Left lung (tissue), 10 donors: ENCODE measurements around the gene ADAM23. TPM values are rescaled to one million over a fixed set of nuclear protein-coding genes. Genes with fewer than 3 reads are reported as not detected.

Experiments
- ATAC-seq: fragments of 200-7000 bp; cut with Tn5 transposase; one replicate; pipeline ENCODE4 v1.9.1; 2020; ENCODE audit warnings: moderate library complexity
- DNase-seq, 4 donors: peaks; one replicate each; pipeline ENCODE4 v3.0.0-alpha.2; 2013 to 2020
- H3K27ac ChIP-seq, 2 donors: fragments of 200-600 bp; sonication (generic) in 1 of 2; one replicate each; pipeline versions ENCODE4 v1.5.0 to v1.8.0; 2020 to 2021
- H3K27me3 ChIP-seq, 2 donors: fragments of 200-600 bp; sonication (generic) in 1 of 2; one replicate each; pipeline versions ENCODE4 v1.5.0 to v1.8.0; 2020 to 2021
- H3K36me3 ChIP-seq, 2 donors: fragments of 200-600 bp; sonication (generic) in 1 of 2; one replicate each; pipeline versions ENCODE4 v1.5.0 to v1.8.0; 2020 to 2021
- H3K4me1 ChIP-seq, 2 donors: fragments of 200-600 bp; one replicate each; pipeline ENCODE4 v1.8.0; 2021
- H3K4me3 ChIP-seq, 2 donors: fragments of 200-600 bp; sonication (generic) in 1 of 2; one replicate each; pipeline versions ENCODE4 v1.5.0 to v1.8.0; 2020 to 2021; ENCODE audit warnings: mild to moderate bottlenecking in 1 of 2
- H3K9me3 ChIP-seq, 2 donors: fragments of 200-600 bp; sonication (generic) in 1 of 2; one replicate each; pipeline versions ENCODE4 v1.5.0 to v1.8.0; 2020 to 2021
- CTCF ChIP-seq, 2 donors: fragments of 200-600 bp; sonication (generic) in 1 of 2; IDR thresholded peaks; one replicate each; pipeline versions ENCODE4 v1.5.0 to v1.8.0; 2021; ENCODE audit warnings: antibody characterized with exemption in 2 of 2
- intact Hi-C, 2 donors: fragments of 100-400 bp; cut with DNase I; formaldehyde crosslinking; loops; one replicate each; pipeline versions ENCODE4 v1.11.2 to v1.14.2; 2022
- polyA plus RNA-seq, 6 donors: library from polyadenylated mRNA; unstranded; fragments of 120-200 nt; gene quantifications; one replicate each; pipeline ENCODE4 v1.2.1, GENCODE V29; 2013; ENCODE audit not compliant: insufficient read length in 6 of 6
- total RNA-seq, 2 donors: library from RNA; stranded (reverse); fragmentation: NEBNext Ultra II Directional; extraction: Animal tissue kit (Norgen Biotek cat#: 25700); gene quantifications; one replicate each; pipeline ENCODE4 v1.2.1, GENCODE V29; 2021
- donor health status: DM: no; HTN: yes; CAD: no.
- donor health status: DM: no; HTN: no; CAD: no.

ADAM23 gene
- total and polyA plus RNA-seq, 8 donors = 2.2 to 7.9 (median 5.3) TPM

DNA sequence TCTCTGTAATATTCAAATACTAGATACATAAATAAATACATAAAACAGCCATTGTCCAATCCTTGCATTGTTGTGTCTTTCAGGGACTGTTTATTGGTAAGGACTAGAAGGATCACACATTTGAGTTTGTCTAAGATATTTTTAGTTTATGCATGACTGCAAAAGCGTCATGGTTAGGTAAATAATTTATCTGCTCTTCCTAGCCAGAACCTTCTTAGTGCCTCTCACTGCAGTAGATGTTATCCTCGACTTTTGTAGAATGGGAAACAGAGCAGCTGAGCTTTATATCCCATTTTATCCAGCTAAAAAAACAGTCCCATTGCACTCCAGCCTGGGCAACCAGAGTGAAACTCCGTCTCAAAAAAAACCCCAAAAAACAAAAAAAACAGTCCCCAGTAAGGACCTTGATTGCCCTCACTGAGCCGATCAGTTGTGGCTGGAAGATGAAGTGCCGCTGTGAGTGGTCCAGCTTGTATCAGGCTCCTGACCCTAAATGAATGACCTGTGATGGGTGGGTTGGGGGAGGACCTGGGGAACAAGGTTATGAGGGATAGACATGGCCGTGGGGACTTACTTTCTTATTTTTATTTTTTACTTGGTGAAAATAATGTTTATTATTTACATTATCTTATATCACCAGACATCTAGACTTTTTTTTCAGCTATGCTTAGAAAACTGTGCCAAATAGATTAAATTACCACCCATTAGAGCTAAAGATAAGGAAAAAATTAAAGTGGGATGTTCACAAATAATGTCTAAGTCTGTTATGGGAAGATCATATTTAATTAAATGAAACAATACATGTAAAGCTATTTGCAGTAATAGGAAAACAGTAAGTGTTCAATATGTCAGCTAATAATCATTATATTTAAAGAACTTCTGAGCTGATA lies 10.9 kb upstream of the ADAM23 start:
- intact Hi-C loops = no loop called here
- no peak overlapping the region for H3K4me3 ChIP-seq
- ATAC-seq (no peak), DNase-seq (no peak)
- H3K9me3 ChIP-seq = no peaks in the 10 kb centered on the region
- H3K27ac ChIP-seq = no peak overlapping the region
- peaks cover 0 to 14% of the 10 kb centered on the region in 2 donors for H3K27me3 ChIP-seq
- no peaks in the 10 kb centered on the region for H3K4me1 ChIP-seq
- H3K36me3 ChIP-seq = no peaks in the 10 kb centered on the region
- TF ChIP-seq CTCF (IDR thresholded peaks at IDR 0.05) = no peak

DNA sequence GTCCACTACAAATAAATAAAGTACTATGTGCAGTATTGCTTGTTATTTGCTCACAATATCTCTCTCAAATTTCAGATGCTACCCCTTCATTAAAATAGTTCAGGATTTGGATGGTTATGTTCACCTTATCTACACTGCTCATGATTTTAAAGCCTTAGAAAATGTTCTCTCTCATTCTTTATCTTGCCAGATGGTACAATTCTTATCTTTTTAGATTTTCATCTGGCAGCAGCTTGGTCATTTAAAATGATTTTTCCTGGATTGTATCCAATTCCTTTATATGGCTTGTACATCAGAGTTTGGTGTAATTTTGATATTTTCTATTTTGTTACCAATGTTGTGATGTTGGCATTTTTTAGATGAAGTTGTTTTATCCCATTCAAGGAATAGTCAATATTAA lies 10.1 kb upstream of the ADAM23 start:
- ATAC-seq (no peak), DNase-seq (no peak)
- Histone ChIP-seq H3K36me3 (no peaks in the 10 kb centered on the region), H3K27me3 (peaks cover 0 to 21% of the 10 kb centered on the region in 2 donors), H3K4me1 (no peaks in the 10 kb centered on the region), H3K4me3 (no peak overlapping the region), H3K9me3 (no peaks in the 10 kb centered on the region), H3K27ac (no peak overlapping the region)
- intact Hi-C loops = no loop called here
- TF ChIP-seq CTCF (IDR thresholded peaks at IDR 0.05) = no peak

- intact Hi-C loops = no loop called here
- no peaks in the 10 kb centered on the region for H3K9me3 ChIP-seq
- no peaks in the 10 kb centered on the region for H3K36me3 ChIP-seq
- peaks cover 0 to 26% of the 10 kb centered on the region in 2 donors for H3K27me3 ChIP-seq
- TF ChIP-seq CTCF (IDR thresholded peaks at IDR 0.05) = no peak
- H3K27ac ChIP-seq = no peak overlapping the region
- ATAC-seq (no peak), DNase-seq (no peak)
- H3K4me3 ChIP-seq = no peak overlapping the region
- no peaks in the 10 kb centered on the region for H3K4me1 ChIP-seq
Observed at GRCh38 chr2:206433686-206434085, 9.6 kb upstream of the ADAM23 start.

- H3K36me3 ChIP-seq = no peaks in the 10 kb centered on the region
- intact Hi-C loops = no loop called here
- no peaks in the 10 kb centered on the region for H3K4me1 ChIP-seq
- TF ChIP-seq CTCF (IDR thresholded peaks at IDR 0.05) = no peak
- peaks cover 8 to 46% of the 10 kb centered on the region in 2 donors for H3K27me3 ChIP-seq
- H3K9me3 ChIP-seq = no peaks in the 10 kb centered on the region
- H3K4me3 ChIP-seq = no peak overlapping the region
- no peak overlapping the region for H3K27ac ChIP-seq
- ATAC-seq (no peak), DNase-seq (no peak)
Observed at GRCh38 chr2:206435742-206436141, 7.6 kb upstream of the ADAM23 start.

DNA sequence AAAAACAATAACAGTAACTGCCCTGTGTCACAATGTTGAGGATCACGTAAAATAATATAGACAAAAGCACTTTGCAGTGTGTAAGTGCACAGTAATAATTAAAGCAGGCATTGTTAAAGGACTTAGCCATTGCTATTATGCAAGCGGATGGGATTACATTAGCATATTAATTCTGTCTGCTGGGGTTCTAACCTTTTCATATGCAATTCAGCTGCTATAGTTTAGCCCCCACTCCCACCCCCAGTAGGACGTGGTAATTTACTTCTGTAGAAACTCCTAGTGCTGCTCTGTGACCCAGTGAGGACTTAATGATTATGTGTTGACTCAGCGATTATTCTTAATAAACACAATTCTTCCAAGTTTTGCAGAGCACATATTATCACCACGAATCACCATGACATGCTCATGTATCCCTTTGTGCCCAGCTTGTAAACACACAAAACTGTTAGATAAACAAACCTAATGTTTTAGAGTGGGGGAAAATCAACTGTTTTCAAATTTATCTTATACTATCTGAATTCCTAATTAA lies 5.1 kb upstream of the ADAM23 start:
- H3K9me3 ChIP-seq = no peaks in the 10 kb centered on the region
- peaks cover 31 to 71% of the 10 kb centered on the region in 2 donors for H3K27me3 ChIP-seq
- ATAC-seq = no peak
- TF ChIP-seq CTCF (IDR thresholded peaks at IDR 0.05) = no peak
- no peak overlapping the region for H3K4me3 ChIP-seq
- no peaks in the 10 kb centered on the region for H3K36me3 ChIP-seq
- no peak for DNase-seq
- peaks cover 0 to 10% of the 10 kb centered on the region in 2 donors for H3K4me1 ChIP-seq
- intact Hi-C loops = no loop called here
- no peak overlapping the region for H3K27ac ChIP-seq
